HG03097 (cell line): ENCODE data around the gene HBZ.
"Not testable (repeated sequence)": the region's sequence is repeated elsewhere in the genome, so short reads cannot be mapped to it uniquely, and the experiment has no call there.

Experiments
- ATAC-seq: cut with Tn5 transposase; IDR thresholded peaks from one replicate; pipeline ENCODE4 v1.9.1; 2021; ENCODE audit not compliant: unreplicated experiment, low FRiP score

The HBZ gene

GRCh38 chr16:152141-153128, at the start of gene HBZ:
Gene HBZ, plus strand, starts transcription at chr16:152644. Its CDS starts 266 bp downstream, at chr16:152910.
- ATAC-seq = no peak

- ATAC-seq = no peak
These were observed 48.1 kb upstream of the HBZ start for GRCh38 chr16:104355-104754.

GRCh38 chr16:104928-105327, 47.5 kb upstream of the HBZ start:
- ATAC-seq = no peak

- ATAC-seq = no peak
These were observed 46.9 kb upstream of the HBZ start for GRCh38 chr16:105521-105920.

GRCh38 chr16:106623-107324, 45.7 kb upstream of the HBZ start:
- no peak for ATAC-seq

- ATAC-seq = no peak
These were observed 40.1 kb upstream of the HBZ start for GRCh38 chr16:112153-112840.

GRCh38 chr16:114327-114726, 38.1 kb upstream of the HBZ start:
- ATAC-seq = no peak

- no peak for ATAC-seq
These were observed 36.4 kb upstream of the HBZ start for GRCh38 chr16:116015-116414.

- no peak for ATAC-seq
These were observed 34.8 kb upstream of the HBZ start for GRCh38 chr16:117379-118365.

GRCh38 chr16:118857-119256, 33.6 kb upstream of the HBZ start:
- no peak for ATAC-seq

GRCh38 chr16:119295-119694, 33.1 kb upstream of the HBZ start:
- ATAC-seq = no peak

GRCh38 chr16:119835-120491, 32.5 kb upstream of the HBZ start:
- ATAC-seq = no peak

- ATAC-seq = no peak
These were observed 31.7 kb upstream of the HBZ start for GRCh38 chr16:120756-121155.

GRCh38 chr16:122361-122760, 30.1 kb upstream of the HBZ start:
- no peak for ATAC-seq

GRCh38 chr16:123558-124350, 28.7 kb upstream of the HBZ start:
- not testable (repeated sequence) for ATAC-seq

- ATAC-seq = no peak
These were observed 27.4 kb upstream of the HBZ start for GRCh38 chr16:125011-125410.

GRCh38 chr16:129075-129474, 23.4 kb upstream of the HBZ start:
- no peak for ATAC-seq

GRCh38 chr16:130533-131173, 21.8 kb upstream of the HBZ start:
- no peak for ATAC-seq
